Uterus (tissue), 2 donors: ENCODE data around the gene COX10.
"Not testable (repeated sequence)": the region's sequence is repeated elsewhere in the genome, so short reads cannot be mapped to it uniquely, and the experiment has no call there.

Experiments
- POLR2A ChIP-seq, 2 donors: fragments of 450-650 bp; IDR thresholded peaks; one replicate each; pipeline ENCODE4 v1.6.1; 2016; ENCODE audit warnings: antibody characterized with exemption in 2 of 2, mild to moderate bottlenecking in 1 of 2, moderate library complexity in 1 of 2
- TF ChIP-seq, protein P1 (sequence below), 4 experiments: fragments of 200-600 bp in 2 of 4; fragments of 450-650 bp in 2 of 4; sonication (generic) in 2 of 4; IDR thresholded peaks; one replicate each; pipeline ENCODE4 v1.5.1; 2016 to 2019; ENCODE audit warnings: antibody characterized with exemption in 4 of 4, mild to moderate bottlenecking in 2 of 4, moderate library complexity in 1 of 4

- TF ChIP-seq, protein P1, sequence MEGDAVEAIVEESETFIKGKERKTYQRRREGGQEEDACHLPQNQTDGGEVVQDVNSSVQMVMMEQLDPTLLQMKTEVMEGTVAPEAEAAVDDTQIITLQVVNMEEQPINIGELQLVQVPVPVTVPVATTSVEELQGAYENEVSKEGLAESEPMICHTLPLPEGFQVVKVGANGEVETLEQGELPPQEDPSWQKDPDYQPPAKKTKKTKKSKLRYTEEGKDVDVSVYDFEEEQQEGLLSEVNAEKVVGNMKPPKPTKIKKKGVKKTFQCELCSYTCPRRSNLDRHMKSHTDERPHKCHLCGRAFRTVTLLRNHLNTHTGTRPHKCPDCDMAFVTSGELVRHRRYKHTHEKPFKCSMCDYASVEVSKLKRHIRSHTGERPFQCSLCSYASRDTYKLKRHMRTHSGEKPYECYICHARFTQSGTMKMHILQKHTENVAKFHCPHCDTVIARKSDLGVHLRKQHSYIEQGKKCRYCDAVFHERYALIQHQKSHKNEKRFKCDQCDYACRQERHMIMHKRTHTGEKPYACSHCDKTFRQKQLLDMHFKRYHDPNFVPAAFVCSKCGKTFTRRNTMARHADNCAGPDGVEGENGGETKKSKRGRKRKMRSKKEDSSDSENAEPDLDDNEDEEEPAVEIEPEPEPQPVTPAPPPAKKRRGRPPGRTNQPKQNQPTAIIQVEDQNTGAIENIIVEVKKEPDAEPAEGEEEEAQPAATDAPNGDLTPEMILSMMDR (IDR thresholded peaks at IDR 0.05) = not testable (repeated sequence)
- TF ChIP-seq POLR2A (IDR thresholded peaks at IDR 0.05) = not testable (repeated sequence)
These were observed 47.5 kb upstream of the COX10 start for GRCh38 chr17:14021651-14022294.
